ENCODE results near the gene KNCN. TPM values are rescaled to one million over a fixed set of nuclear protein-coding genes. Genes with fewer than 3 reads are reported as not detected.

Gene KNCN
- total RNA-seq, 1 donor, result not detected

DNA sequence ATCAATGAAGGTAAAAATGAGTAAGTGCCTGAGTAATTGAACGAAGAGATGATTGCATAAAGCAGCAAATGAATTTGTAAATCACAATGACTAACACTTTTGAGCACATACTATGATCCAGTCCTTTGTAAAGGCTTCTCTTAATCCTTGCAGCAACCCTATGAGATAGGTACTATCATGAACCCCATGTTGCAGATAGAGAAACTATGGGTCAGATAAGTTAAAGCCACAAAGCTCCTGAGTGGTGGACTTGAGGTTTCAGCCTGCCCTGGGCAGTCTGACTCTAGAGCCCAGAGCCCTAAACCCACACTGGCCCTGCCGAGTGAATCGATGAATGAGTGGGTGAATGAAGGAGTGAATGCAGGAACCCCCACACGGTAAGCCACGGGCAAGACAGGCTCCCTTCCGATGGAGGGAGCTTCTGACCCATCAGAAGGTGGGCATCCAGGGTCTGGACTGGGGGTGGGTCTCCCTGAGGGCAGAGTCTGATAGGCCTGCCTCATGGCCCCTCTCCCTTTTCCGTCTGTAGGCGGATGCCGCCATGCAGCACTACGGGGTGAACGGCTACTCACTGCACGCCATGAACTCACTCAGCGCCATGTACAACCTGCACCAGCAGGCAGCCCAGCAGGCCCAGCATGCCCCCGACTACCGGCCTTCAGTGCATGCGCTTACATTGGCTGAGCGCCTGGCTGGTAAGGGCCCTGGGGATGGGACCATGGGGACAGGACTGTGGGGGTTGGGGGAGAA, 44.8 kb downstream of the KNCN start:
- no peaks in the 10 kb centered on the region for H3K79me2 ChIP-seq (ENCODE audit: insufficient read depth, low read length)
- peaks cover 4% of the 10 kb centered on the region for H3K4me1 ChIP-seq (ENCODE audit: insufficient read depth, low read length)
- no peaks in the 10 kb centered on the region for H4K20me1 ChIP-seq (ENCODE audit: insufficient read depth, low read length)
- H3K36me3 ChIP-seq (ENCODE audit: insufficient read depth, low read length), result no peaks in the 10 kb centered on the region
- peak; percentile 49 for DNase-seq (ENCODE audit: insufficient read length, low spot score, missing footprints)
- TF ChIP-seq, protein P1, sequence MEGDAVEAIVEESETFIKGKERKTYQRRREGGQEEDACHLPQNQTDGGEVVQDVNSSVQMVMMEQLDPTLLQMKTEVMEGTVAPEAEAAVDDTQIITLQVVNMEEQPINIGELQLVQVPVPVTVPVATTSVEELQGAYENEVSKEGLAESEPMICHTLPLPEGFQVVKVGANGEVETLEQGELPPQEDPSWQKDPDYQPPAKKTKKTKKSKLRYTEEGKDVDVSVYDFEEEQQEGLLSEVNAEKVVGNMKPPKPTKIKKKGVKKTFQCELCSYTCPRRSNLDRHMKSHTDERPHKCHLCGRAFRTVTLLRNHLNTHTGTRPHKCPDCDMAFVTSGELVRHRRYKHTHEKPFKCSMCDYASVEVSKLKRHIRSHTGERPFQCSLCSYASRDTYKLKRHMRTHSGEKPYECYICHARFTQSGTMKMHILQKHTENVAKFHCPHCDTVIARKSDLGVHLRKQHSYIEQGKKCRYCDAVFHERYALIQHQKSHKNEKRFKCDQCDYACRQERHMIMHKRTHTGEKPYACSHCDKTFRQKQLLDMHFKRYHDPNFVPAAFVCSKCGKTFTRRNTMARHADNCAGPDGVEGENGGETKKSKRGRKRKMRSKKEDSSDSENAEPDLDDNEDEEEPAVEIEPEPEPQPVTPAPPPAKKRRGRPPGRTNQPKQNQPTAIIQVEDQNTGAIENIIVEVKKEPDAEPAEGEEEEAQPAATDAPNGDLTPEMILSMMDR (IDR thresholded peaks at IDR 0.05; ENCODE audit: extremely low read depth, low read depth, low read length), result no peak
- no peak overlapping the region for H3K4me2 ChIP-seq (ENCODE audit: insufficient read depth, low read length)
- no peak overlapping the region for H2AFZ ChIP-seq (ENCODE audit: low read length)
- peaks cover 22% of the 10 kb centered on the region for H3K27me3 ChIP-seq (ENCODE audit: insufficient read depth, low read length)
- no peak overlapping the region for H3K27ac ChIP-seq (ENCODE audit: low read depth, low read length)
- no peak overlapping the region for H3K4me3 ChIP-seq (ENCODE audit: insufficient read depth, low read length)
- no peaks in the 10 kb centered on the region for H3K9me3 ChIP-seq (ENCODE audit: low read depth, low read length)

DNA sequence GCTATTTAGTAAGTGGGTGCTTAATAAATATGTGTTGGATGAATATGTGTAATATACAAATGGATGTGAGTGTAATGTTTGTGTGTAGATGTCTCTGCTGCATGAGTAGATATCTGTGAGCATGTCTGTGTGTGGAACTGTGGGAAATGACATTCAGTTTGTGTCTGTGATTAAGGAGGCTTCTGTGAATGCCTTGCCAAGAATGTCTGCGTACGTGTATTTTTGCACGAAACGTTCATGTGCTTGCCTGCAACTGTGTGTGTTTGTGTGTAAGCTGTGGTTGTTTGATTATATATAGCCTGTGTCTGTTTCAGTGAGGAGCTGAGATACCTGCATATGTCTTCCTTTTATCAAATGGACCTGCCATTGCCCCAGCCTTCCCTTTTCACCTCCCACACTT, 48.0 kb downstream of the KNCN start:
- Histone ChIP-seq H3K27me3 (ENCODE audit: insufficient read depth, low read length) (peaks cover 33% of the 10 kb centered on the region), H3K36me3 (ENCODE audit: insufficient read depth, low read length) (no peaks in the 10 kb centered on the region), H3K27ac (ENCODE audit: low read depth, low read length) (no peak overlapping the region), H3K4me1 (ENCODE audit: insufficient read depth, low read length) (no peaks in the 10 kb centered on the region), H3K9me3 (ENCODE audit: low read depth, low read length) (no peaks in the 10 kb centered on the region), H2AFZ (ENCODE audit: low read length) (no peak overlapping the region), H3K79me2 (ENCODE audit: insufficient read depth, low read length) (no peaks in the 10 kb centered on the region), H3K4me3 (ENCODE audit: insufficient read depth, low read length) (no peak overlapping the region), H3K4me2 (ENCODE audit: insufficient read depth, low read length) (no peak overlapping the region), H4K20me1 (ENCODE audit: insufficient read depth, low read length) (no peaks in the 10 kb centered on the region)
- TF ChIP-seq, protein P1 (IDR thresholded peaks at IDR 0.05; ENCODE audit: extremely low read depth, low read depth, low read length), result no peak
- peak; percentile 10 for DNase-seq (ENCODE audit: insufficient read length, low spot score, missing footprints)

DNA sequence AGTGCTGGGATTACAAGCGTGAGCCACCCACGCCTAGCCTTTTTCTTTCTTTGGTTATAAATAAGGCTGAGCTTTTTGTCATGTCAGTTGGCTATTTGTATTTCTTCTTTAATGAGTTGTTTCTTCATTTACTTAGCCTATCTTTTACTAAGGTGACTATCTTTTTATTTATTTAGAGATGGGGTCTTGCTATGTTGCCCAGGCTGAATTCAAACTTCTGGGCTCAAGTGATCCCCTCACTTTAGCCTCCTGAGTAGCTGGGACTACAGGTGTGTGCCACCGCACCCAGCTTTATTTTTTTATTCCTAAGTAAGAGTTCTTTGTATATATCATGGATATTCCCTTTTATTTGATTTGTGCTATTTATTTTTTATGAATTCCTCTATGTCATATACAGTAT, 49.9 kb downstream of the KNCN start:
- TF ChIP-seq, protein P1 (IDR thresholded peaks at IDR 0.05; ENCODE audit: extremely low read depth, low read depth, low read length), result no peak
- H3K9me3 ChIP-seq (ENCODE audit: low read depth, low read length), result no peaks in the 10 kb centered on the region
- H2AFZ ChIP-seq (ENCODE audit: low read length), result no peak overlapping the region
- no peak overlapping the region for H3K27ac ChIP-seq (ENCODE audit: low read depth, low read length)
- DNase-seq (ENCODE audit: insufficient read length, low spot score, missing footprints), result peak; percentile 38
- H3K79me2 ChIP-seq (ENCODE audit: insufficient read depth, low read length), result no peaks in the 10 kb centered on the region
- no peak overlapping the region for H3K4me3 ChIP-seq (ENCODE audit: insufficient read depth, low read length)
- H4K20me1 ChIP-seq (ENCODE audit: insufficient read depth, low read length), result no peaks in the 10 kb centered on the region
- no peaks in the 10 kb centered on the region for H3K36me3 ChIP-seq (ENCODE audit: insufficient read depth, low read length)
- H3K4me1 ChIP-seq (ENCODE audit: insufficient read depth, low read length), result no peaks in the 10 kb centered on the region
- no peak overlapping the region for H3K4me2 ChIP-seq (ENCODE audit: insufficient read depth, low read length)
- H3K27me3 ChIP-seq (ENCODE audit: insufficient read depth, low read length), result peaks cover 37% of the 10 kb centered on the region

DNA sequence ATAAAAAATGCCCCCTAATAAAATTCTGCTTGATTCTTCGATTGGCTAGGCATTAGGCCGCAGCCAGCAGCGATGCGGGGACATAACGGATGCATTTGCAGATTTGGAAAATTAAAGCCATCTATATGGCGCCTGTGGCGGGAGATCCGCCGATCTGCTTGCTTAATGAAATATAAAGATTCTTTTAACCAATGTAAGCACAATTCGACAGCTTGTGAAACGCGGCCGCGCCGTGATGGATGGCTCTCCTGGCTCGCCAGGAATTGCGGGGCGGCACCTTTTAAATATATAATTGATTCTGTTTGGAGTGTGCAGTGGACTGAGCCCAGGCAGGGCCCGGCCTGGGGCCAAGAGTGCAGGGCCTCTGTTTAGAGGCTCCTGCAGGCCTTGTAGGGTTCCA, 53.8 kb downstream of the KNCN start:
- H4K20me1 ChIP-seq (ENCODE audit: insufficient read depth, low read length), result no peaks in the 10 kb centered on the region
- H3K27me3 ChIP-seq (ENCODE audit: insufficient read depth, low read length), result peaks cover 51% of the 10 kb centered on the region

More for the DNA sequence above, 53.8 kb downstream of the KNCN start:
- Histone ChIP-seq H3K36me3 (ENCODE audit: insufficient read depth, low read length) (no peaks in the 10 kb centered on the region), H3K4me1 (ENCODE audit: insufficient read depth, low read length) (no peaks in the 10 kb centered on the region), H3K79me2 (ENCODE audit: insufficient read depth, low read length) (no peaks in the 10 kb centered on the region), H3K4me2 (ENCODE audit: insufficient read depth, low read length) (no peak overlapping the region), H2AFZ (ENCODE audit: low read length) (no peak overlapping the region), H3K27ac (ENCODE audit: low read depth, low read length) (no peak overlapping the region), H3K9me3 (ENCODE audit: low read depth, low read length) (no peaks in the 10 kb centered on the region), H3K4me3 (ENCODE audit: insufficient read depth, low read length) (no peak overlapping the region)
- TF ChIP-seq, protein P1 (IDR thresholded peaks at IDR 0.05; ENCODE audit: extremely low read depth, low read depth, low read length), result no peak
- DNase-seq (ENCODE audit: insufficient read length, low spot score, missing footprints), result no peak
